Choroid plexus epithelial cell (primary cell): ENCODE results near the gene TEX55.

Experiments
- DNase-seq: peaks from one replicate; pipeline ENCODE4 v3.0.0-alpha.2; 2010; ENCODE audit warnings: low read depth
- H3K4me3 ChIP-seq: 2 replicates; pipeline ENCODE4 v1.5.1; 2011; ENCODE audit warnings: low read depth, mild to moderate bottlenecking, control low read depth, low read length, moderate library complexity
- TF ChIP-seq, protein P1 (sequence below): conservative IDR thresholded peaks from 2 replicates; pipeline ENCODE4 v1.5.1; 2011; ENCODE audit warnings: low read depth, mild to moderate bottlenecking, control low read depth, inconsistent platforms, low read length, moderate library complexity

TEX55 gene

DNA sequence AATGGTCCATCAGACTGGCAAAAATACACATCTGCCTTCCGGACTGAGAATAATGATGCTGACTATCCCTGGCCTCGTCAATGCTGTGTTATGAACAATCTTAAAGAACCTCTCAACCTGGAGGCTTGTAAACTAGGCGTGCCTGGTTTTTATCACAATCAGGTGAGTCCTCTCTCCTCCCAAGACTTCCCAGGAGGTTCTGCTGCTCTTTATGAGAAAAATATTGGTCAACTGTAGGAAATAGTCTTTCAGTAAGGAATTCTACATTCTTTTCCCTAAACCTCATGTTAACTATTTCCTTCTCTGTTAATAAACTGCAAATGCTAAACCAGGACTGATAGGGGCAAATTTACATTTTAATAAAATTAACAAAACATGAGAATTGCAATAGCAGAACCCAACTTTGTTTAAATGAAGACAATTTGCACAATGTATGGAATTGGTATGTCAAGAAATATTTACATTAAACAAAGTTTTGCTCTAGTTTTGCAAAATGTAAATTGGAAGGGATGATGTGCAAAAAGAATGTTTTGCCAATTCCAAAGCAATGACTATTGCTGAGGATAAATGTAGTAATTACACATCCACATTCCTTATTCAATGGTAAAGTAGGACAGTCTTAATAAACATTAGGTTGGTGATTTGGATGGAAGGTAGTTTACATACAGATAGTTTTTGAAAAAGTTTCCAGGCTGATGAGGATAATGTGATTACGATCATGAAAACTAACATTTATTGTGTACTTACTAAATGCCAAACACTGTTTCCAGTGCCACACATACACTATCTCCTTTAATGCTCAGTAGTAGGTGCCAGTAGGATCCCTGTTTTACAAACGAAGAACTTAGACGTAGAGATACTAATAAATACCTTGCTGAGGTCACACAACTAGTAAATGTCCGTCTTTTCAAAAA lies 48.5 kb downstream of the TEX55 start:
- TF ChIP-seq, protein P1, sequence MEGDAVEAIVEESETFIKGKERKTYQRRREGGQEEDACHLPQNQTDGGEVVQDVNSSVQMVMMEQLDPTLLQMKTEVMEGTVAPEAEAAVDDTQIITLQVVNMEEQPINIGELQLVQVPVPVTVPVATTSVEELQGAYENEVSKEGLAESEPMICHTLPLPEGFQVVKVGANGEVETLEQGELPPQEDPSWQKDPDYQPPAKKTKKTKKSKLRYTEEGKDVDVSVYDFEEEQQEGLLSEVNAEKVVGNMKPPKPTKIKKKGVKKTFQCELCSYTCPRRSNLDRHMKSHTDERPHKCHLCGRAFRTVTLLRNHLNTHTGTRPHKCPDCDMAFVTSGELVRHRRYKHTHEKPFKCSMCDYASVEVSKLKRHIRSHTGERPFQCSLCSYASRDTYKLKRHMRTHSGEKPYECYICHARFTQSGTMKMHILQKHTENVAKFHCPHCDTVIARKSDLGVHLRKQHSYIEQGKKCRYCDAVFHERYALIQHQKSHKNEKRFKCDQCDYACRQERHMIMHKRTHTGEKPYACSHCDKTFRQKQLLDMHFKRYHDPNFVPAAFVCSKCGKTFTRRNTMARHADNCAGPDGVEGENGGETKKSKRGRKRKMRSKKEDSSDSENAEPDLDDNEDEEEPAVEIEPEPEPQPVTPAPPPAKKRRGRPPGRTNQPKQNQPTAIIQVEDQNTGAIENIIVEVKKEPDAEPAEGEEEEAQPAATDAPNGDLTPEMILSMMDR = no peak
- no peak overlapping the region for H3K4me3 ChIP-seq
- no peak for DNase-seq

DNA sequence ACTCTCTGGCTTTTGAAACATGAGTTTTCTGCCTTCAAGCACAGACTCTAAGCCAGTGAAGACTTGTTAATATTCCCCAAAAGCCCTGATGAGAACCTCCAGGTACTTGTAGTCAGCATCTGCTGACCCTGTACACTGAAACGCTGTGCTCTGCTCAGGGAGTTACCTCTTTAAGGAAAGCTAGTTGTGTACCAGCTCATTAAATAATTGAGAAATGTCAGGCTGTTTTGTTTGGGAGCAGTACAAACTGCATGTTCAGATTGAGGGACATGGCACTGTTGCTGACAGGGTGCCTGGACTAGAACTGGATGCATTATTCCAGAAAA lies 49.1 kb downstream of the TEX55 start:
- TF ChIP-seq, protein P1 = no peak
- no peak overlapping the region for H3K4me3 ChIP-seq
- DNase-seq = no peak

GRCh38 chr3:119195911-119196310 lies 49.9 kb downstream of the TEX55 start:
- no peak for DNase-seq
- no peak overlapping the region for H3K4me3 ChIP-seq
- TF ChIP-seq, protein P1 = no peak
